HepG2 (cell line): ENCODE data around the gene HAGH. TPM values are rescaled to one million over a fixed set of nuclear protein-coding genes. Genes with fewer than 3 reads are reported as not detected.

Source experiments
- ASH2L ChIP-seq: fragments of 300-600, 200-600 bp; sonication (generic); IDR thresholded peaks from 2 replicates; pipeline ENCODE4 v1.7.0; 2017; ENCODE audit warnings: low read depth, mild to moderate bottlenecking, moderate library complexity, mixed read lengths, low read length; ENCODE audit not compliant: insufficient read length
- DPF2 ChIP-seq: sonication (generic); formaldehyde crosslinking; IDR thresholded peaks from 2 replicates; pipeline ENCODE4 v1.4.0; 2020; ENCODE audit warnings: mild to moderate bottlenecking, low read depth, missing genetic modification reagents, borderline replicate concordance
- GTF2F1 ChIP-seq: fragments of 150-350 bp; IDR thresholded peaks from 2 replicates; pipeline ENCODE4 v1.6.1; 2014; ENCODE audit warnings: low read length
- HMG20B ChIP-seq: conservative IDR thresholded peaks from 2 replicates; pipeline ENCODE4 v1.6.1; 2016; ENCODE audit warnings: missing genetic modification reagents, missing compliant biosample characterization
- JUND ChIP-seq: sonication (generic); formaldehyde crosslinking; IDR thresholded peaks from 2 replicates; pipeline ENCODE4 v1.8.0; 2022; ENCODE audit warnings: mild to moderate bottlenecking, missing genetic modification reagents
- KAT2B ChIP-seq: fragments of 150-350 bp; IDR thresholded peaks from 2 replicates; pipeline ENCODE4 v1.6.1; 2014; ENCODE audit warnings: low read depth, low read length, borderline replicate concordance
- KMT2B ChIP-seq: IDR thresholded peaks from 2 replicates; pipeline ENCODE4 v1.6.1; 2016; ENCODE audit warnings: missing genetic modification reagents, missing compliant biosample characterization
- MIER3 ChIP-seq: IDR thresholded peaks from 2 replicates; pipeline ENCODE4 v1.6.1; 2016; ENCODE audit warnings: missing compliant biosample characterization, borderline replicate concordance
- NR2F1 ChIP-seq, 2 experiments: fragments of 450-650 bp in 1 of 2; formaldehyde crosslinking in 1 of 2; IDR thresholded peaks; 2 replicates each; pipeline versions ENCODE4 v1.5.0 to v1.6.1; 2016 to 2020; ENCODE audit warnings: mild to moderate bottlenecking in 1 of 2, missing compliant biosample characterization in 1 of 2, missing genetic modification reagents in 1 of 2, moderate library complexity in 1 of 2
- NR2F2 ChIP-seq: IDR thresholded peaks from 2 replicates; pipeline ENCODE4 v1.6.1; 2012; ENCODE audit warnings: low read depth, inconsistent platforms, borderline replicate concordance
- SIN3A ChIP-seq: IDR thresholded peaks from 2 replicates; pipeline ENCODE4 v1.6.1; 2011; ENCODE audit warnings: low read depth, mild to moderate bottlenecking, control low read depth, low read length, borderline replicate concordance
- SP140L ChIP-seq: sonication (generic); formaldehyde crosslinking; IDR thresholded peaks from 2 replicates; pipeline ENCODE4 v1.4.0; 2020; ENCODE audit warnings: missing genetic modification reagents, borderline replicate concordance
- ZFP91 ChIP-seq: sonication (generic); formaldehyde crosslinking; IDR thresholded peaks from 2 replicates; pipeline ENCODE4 v1.9.0; 2022; ENCODE audit warnings: missing genetic modification reagents, mild to moderate bottlenecking, borderline replicate concordance
- ZNF136 ChIP-seq: sonication (generic); formaldehyde crosslinking; IDR thresholded peaks from 2 replicates; pipeline ENCODE4 v1.8.1; 2022; ENCODE audit warnings: low read depth, mild to moderate bottlenecking, moderate library complexity, missing genetic modification reagents
- ZNF577 ChIP-seq: sonication (generic); formaldehyde crosslinking; IDR thresholded peaks from 2 replicates; pipeline ENCODE4 v1.4.0; 2020; ENCODE audit warnings: mild to moderate bottlenecking, low read depth, missing genetic modification reagents, borderline replicate concordance
- ZNF614 ChIP-seq: IDR thresholded peaks from 2 replicates; pipeline ENCODE4 v1.6.1; 2018; ENCODE audit warnings: missing biosample characterization, missing genetic modification reagents, inconsistent platforms, borderline replicate concordance
- ZNF652 ChIP-seq: IDR thresholded peaks from 2 replicates; pipeline ENCODE4 v1.6.1; 2016; ENCODE audit warnings: low read depth, borderline replicate concordance
- ZNF816 ChIP-seq: sonication (generic); formaldehyde crosslinking; IDR thresholded peaks from 2 replicates; pipeline ENCODE4 v1.8.0; 2022; ENCODE audit warnings: missing genetic modification reagents, mild to moderate bottlenecking, borderline replicate concordance
- ZNF841 ChIP-seq: sonication (generic); formaldehyde crosslinking; IDR thresholded peaks from 2 replicates; pipeline ENCODE4 v1.8.1; 2023; ENCODE audit warnings: missing genetic modification reagents, borderline replicate concordance
- ZSCAN25 ChIP-seq: sonication (generic); formaldehyde crosslinking; IDR thresholded peaks from 2 replicates; pipeline ENCODE4 v1.8.0; 2022; ENCODE audit warnings: mild to moderate bottlenecking, missing genetic modification reagents
- ZSCAN29 ChIP-seq: sonication (generic); formaldehyde crosslinking; conservative IDR thresholded peaks from 2 replicates; pipeline ENCODE4 v1.4.0; 2020; ENCODE audit warnings: mild to moderate bottlenecking, missing genetic modification reagents
- polyA plus RNA-seq, 8 experiments: library from polyadenylated mRNA; depleted of rRNA in 3 of 8; stranded (reverse) in 7 of 8; unstranded in 1 of 8; fragments of >200 nt; fragmentation: Illumina TruSeq in 4 of 8; extraction: Trizol in 4 of 8; gene quantifications; 2 replicates each; pipeline versions ENCODE4 v1.2.1 to v1.2.3, GENCODE V29; 2011 to 2016; ENCODE audit warnings: low read depth in 4 of 8, missing spikeins in 1 of 8, mixed read lengths in 1 of 8; ENCODE audit not compliant: insufficient read depth in 1 of 8
- total RNA-seq, 5 experiments: library from RNA; depleted of rRNA; stranded (reverse); fragments of >200 nt; fragmentation: Illumina TruSeq; extraction: Trizol; gene quantifications; 2 replicates each; pipeline ENCODE4 v1.2.3, GENCODE V29; 2016; ENCODE audit warnings: low read depth in 1 of 5
- TF ChIP-seq, protein P1 (sequence below): sonication (generic); formaldehyde crosslinking; IDR thresholded peaks from 2 replicates; pipeline ENCODE4 v1.5.1; 2020; ENCODE audit warnings: missing genetic modification reagents, mild to moderate bottlenecking, borderline replicate concordance
- TF ChIP-seq, protein P2 (sequence below): IDR thresholded peaks from 2 replicates; pipeline ENCODE4 v1.6.1; 2016; ENCODE audit warnings: low read depth, control low read depth

The HAGH gene
- total and polyA plus RNA-seq, 2 of the 13 experiments (the other 11 are each of a cell fraction or from before 2014, with no cell fraction given) = 70.4 to 95.4 TPM

- TF ChIP-seq DPF2 (no peak), ZSCAN25 (CRISPR knock-in tag) (peak; percentile 51; the same call in 1 of the 2 replicates), ZNF136 (CRISPR knock-in tag) (no peak), ZNF652 (CRISPR knock-in tag) (no peak), NR2F1 (CRISPR knock-in tag; IDR thresholded peaks at IDR 0.05) (peak in 1 of 2 experiments; percentile 9; a peak in 1 of 4 replicates), SP140L (CRISPR knock-in tag) (no peak), NR2F2 (peak; percentile 53), KMT2B (CRISPR knock-in tag) (no peak), ZNF577 (no peak), JUND (CRISPR knock-in tag) (peak; percentile 47; the same call in 1 of the 2 replicates), ZFP91 (CRISPR knock-in tag) (peak; percentile 73; the same call in 1 of the 2 replicates), ZSCAN29 (CRISPR knock-in tag) (0 out of 2 replicates have a peak, but pooled peaks have one; percentile 71), HMG20B (CRISPR knock-in tag) (0 out of 2 replicates have a peak, but pooled peaks have one; percentile 18), MIER3 (CRISPR knock-in tag) (0 out of 2 replicates have a peak, but pooled peaks have one; percentile 46), ZNF614 (CRISPR knock-in tag) (peak; percentile 82), GTF2F1 (no peak), ZNF816 (no peak), SIN3A (peak; percentile 57; the same call in 1 of the 2 replicates), KAT2B (no peak), ASH2L (no peak), ZNF841 (CRISPR knock-in tag) (no peak)
- TF ChIP-seq, protein P1, sequence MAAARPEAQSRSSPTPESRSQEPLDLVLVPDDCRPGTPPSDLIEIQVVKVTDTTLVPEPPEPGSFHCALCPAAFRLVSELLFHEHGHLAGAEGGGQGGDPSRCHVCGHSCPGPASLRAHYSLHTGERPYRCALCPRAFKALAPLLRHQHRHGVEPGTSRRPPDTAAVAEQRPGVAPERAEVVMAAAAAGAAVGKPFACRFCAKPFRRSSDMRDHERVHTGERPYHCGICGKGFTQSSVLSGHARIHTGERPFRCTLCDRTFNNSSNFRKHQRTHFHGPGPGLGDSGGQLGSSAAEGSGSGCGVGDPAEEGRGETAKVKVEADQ = no peak
- TF ChIP-seq, protein P2, sequence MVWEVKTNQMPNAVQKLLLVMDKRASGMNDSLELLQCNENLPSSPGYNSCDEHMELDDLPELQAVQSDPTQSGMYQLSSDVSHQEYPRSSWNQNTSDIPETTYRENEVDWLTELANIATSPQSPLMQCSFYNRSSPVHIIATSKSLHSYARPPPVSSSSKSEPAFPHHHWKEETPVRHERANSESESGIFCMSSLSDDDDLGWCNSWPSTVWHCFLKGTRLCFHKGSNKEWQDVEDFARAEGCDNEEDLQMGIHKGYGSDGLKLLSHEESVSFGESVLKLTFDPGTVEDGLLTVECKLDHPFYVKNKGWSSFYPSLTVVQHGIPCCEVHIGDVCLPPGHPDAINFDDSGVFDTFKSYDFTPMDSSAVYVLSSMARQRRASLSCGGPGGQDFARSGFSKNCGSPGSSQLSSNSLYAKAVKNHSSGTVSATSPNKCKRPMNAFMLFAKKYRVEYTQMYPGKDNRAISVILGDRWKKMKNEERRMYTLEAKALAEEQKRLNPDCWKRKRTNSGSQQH = peak; percentile 79; the same call in 1 of the 2 replicates
Measured at GRCh38 chr16:1832838-1833454, 6.3 kb upstream of the HAGH start (continued).
